ENCODE results near the gene TTC27. TPM values are rescaled to one million over a fixed set of nuclear protein-coding genes. Genes with fewer than 3 reads are reported as not detected.

Gene TTC27
- total and polyA plus RNA-seq, 10 of the 15 experiments (the other 5 are each of a cell fraction or from before 2014, with no cell fraction given), result 20.4 to 34.9 (median 26.0) TPM

- no peak for TF ChIP-seq SIX5 (IDR thresholded peaks at IDR 0.05; ENCODE audit: low read depth, low read length, severe bottlenecking)
- TF ChIP-seq BRCA1 (IDR thresholded peaks at IDR 0.05; ENCODE audit: low read depth, low read length), result no peak
Measured at GRCh38 chr2:32742376-32742775, 114.5 kb downstream of the TTC27 start (continued).

GRCh38 chr2:32743480-32744236, 115.8 kb downstream of the TTC27 start:
- 0% methylated on average over 3 of the region's 3 CpGs for WGBS (ENCODE audit: insufficient coverage, insufficient replicate concordance, low lambda C conversion rate, missing lambda C conversion rate)
- H3K79me2 ChIP-seq (ENCODE audit: control insufficient read depth, insufficient read depth, low read length), result no peaks in the 10 kb centered on the region
- H3K9ac ChIP-seq (ENCODE audit: control insufficient read depth, insufficient read depth, low read length), result no peak overlapping the region
- H3K27ac ChIP-seq (ENCODE audit: control insufficient read depth, insufficient read depth), result peak overlapping the region; percentile 35
- no peak overlapping the region for H2AFZ ChIP-seq (ENCODE audit: control insufficient read depth, low read depth, low read length)
- in situ Hi-C loops (cut with MboI) (no loop called here), intact Hi-C loops (cut with micrococcal nuclease; ENCODE audit: unreplicated experiment) (no loop called here)
- H4K20me1 ChIP-seq (ENCODE audit: control insufficient read depth, insufficient read depth), result no peaks in the 10 kb centered on the region
- H3K4me2 ChIP-seq (ENCODE audit: control insufficient read depth, insufficient read depth), result peak overlapping the region; percentile 40; the same call in 1 of the 2 replicates
- ATAC-seq (peak; percentile 91), FAIRE-seq (peak; percentile 59), DNase-seq (ENCODE audit: low read depth, low spot score) (peak; percentile 28)
- ChIA-PET RAD21 (ENCODE audit: unreplicated experiment) (interaction anchor here (0.9 to 1.1 kb wide), 2 partner anchors 56 to 839 kb away, joined by 3 read pairs; no protein-coding TSS in a partner anchor), POLR2A (no interaction called here), CTCF (interaction anchor here (0.6 kb wide), 1 partner anchor 35 kb away, joined by 5 read pairs; no protein-coding TSS in a partner anchor), SMC1A (ENCODE audit: uncharacterized antibody, unreplicated experiment) (interaction anchor here (1.2 to 2.4 kb wide), 3 partner anchors 9 to 64 kb away, joined by 3 to 11 read pairs (median 3); no protein-coding TSS in a partner anchor)
- BruUV-seq (replicated peaks), result TSS peak; percentile 30
- H3K36me3 ChIP-seq (ENCODE audit: control insufficient read depth in 2 of 2, insufficient read depth in 2 of 2, low read length in 1 of 2), result peaks cover 0 to 3% of the 10 kb centered on the region in 2 experiments; a peak in 1 of 4 replicates
- no peak overlapping the region for H3K4me3 ChIP-seq
- no peaks in the 10 kb centered on the region for H3K27me3 ChIP-seq (replicated peaks in 1 of 2; ENCODE audit: control insufficient read depth in 2 of 2, insufficient read depth in 2 of 2, low read length in 1 of 2)
- no peaks in the 10 kb centered on the region for H3K9me3 ChIP-seq (replicated peaks; ENCODE audit: control insufficient read depth, insufficient read depth, low read length)
- peaks cover 6% of the 10 kb centered on the region for H3K4me1 ChIP-seq (ENCODE audit: control insufficient read depth, insufficient read depth, low read length)
- TF ChIP-seq ZNF274 (IDR thresholded peaks at IDR 0.05; ENCODE audit: insufficient read depth, insufficient read length), result no peak
- no peak for TF ChIP-seq STAT1 (conservative IDR thresholded peaks at IDR 0.05)
- no peak for TF ChIP-seq BMI1 (IDR thresholded peaks at IDR 0.05; ENCODE audit: borderline replicate concordance)
- TF ChIP-seq SRF (IDR thresholded peaks at IDR 0.05; ENCODE audit: low read depth in 2 of 2, low read length in 2 of 2), result 0 out of 4 replicates have a peak, but pooled peaks of 1 of the 2 experiments have one; percentile 18
- no peak for TF ChIP-seq HDAC6 (IDR thresholded peaks at IDR 0.05; ENCODE audit: unreplicated experiment)
- TF ChIP-seq RB1 (IDR thresholded peaks at IDR 0.05; ENCODE audit: borderline replicate concordance), result no peak
- no peak for TF ChIP-seq EZH2 (IDR thresholded peaks at IDR 0.05; ENCODE audit: borderline replicate concordance, control insufficient read depth, low read depth, low read length)
- TF ChIP-seq FOXM1 (IDR thresholded peaks at IDR 0.05; ENCODE audit: low read depth, low read length), result peak; percentile 33; the same call in 1 of the 2 replicates
- TF ChIP-seq TCF7 (IDR thresholded peaks at IDR 0.05; ENCODE audit: borderline replicate concordance), result no peak
- TF ChIP-seq MEF2A (IDR thresholded peaks at IDR 0.05; ENCODE audit: insufficient read depth, low read depth, low read length), result 0 out of 2 replicates have a peak, but pooled peaks have one; percentile 17
- TF ChIP-seq CBX5 (IDR thresholded peaks at IDR 0.05; ENCODE audit: low read depth), result no peak
- TF ChIP-seq SMARCA5 (IDR thresholded peaks at IDR 0.05), result no peak
- no peak for TF ChIP-seq ESRRA (IDR thresholded peaks at IDR 0.05; ENCODE audit: low read length)
- peak; percentile 19; the same call in 1 of the 2 replicates for TF ChIP-seq JUNB (IDR thresholded peaks at IDR 0.05)
- peak; percentile 77 for TF ChIP-seq CUX1 (IDR thresholded peaks at IDR 0.05; ENCODE audit: insufficient replicate concordance, low read depth, low read length)
- TF ChIP-seq PAX8 (IDR thresholded peaks at IDR 0.05), result no peak
